Spinal cord (tissue), 10 donors: ENCODE results near the gene DMWD. TPM values are rescaled to one million over a fixed set of nuclear protein-coding genes. Genes with fewer than 3 reads are reported as not detected.

Experiments
- DNase-seq, 6 donors: peaks; one replicate each; pipeline versions ENCODE4 v3.0.0 to v3.0.0-alpha.2; 2013 to 2015; ENCODE audit warnings: low spot score in 6 of 6, low read depth in 4 of 6
- H3K27ac ChIP-seq: one replicate; pipeline ENCODE4 v1.5.1; 2013; ENCODE audit warnings: low read depth, low read length, control low read depth
- H3K27me3 ChIP-seq: one replicate; pipeline ENCODE4 v1.6.1; 2013; ENCODE audit warnings: low read length; ENCODE audit not compliant: control insufficient read depth, insufficient read depth
- H3K36me3 ChIP-seq: one replicate; pipeline ENCODE4 v1.6.1; 2013; ENCODE audit warnings: low read length; ENCODE audit not compliant: control insufficient read depth, insufficient read depth
- H3K4me1 ChIP-seq: one replicate; pipeline ENCODE4 v1.6.1; 2013; ENCODE audit warnings: low read length; ENCODE audit not compliant: control insufficient read depth, insufficient read depth
- H3K4me3 ChIP-seq: one replicate; pipeline ENCODE4 v1.5.1; 2013; ENCODE audit warnings: low read depth, low read length, control low read depth
- H3K9me3 ChIP-seq: one replicate; pipeline ENCODE4 v1.6.1; 2013; ENCODE audit warnings: low read length; ENCODE audit not compliant: control insufficient read depth, insufficient read depth
- WGBS: methylation state at CpG from one replicate; pipeline ENCODE4 v1.1.5; 2013; ENCODE audit warnings: missing lambda C conversion rate; ENCODE audit not compliant: insufficient coverage; 5-methylcytosine and 5-hydroxymethylcytosine counted together
- polyA plus RNA-seq, 2 donors: library from polyadenylated mRNA; unstranded; fragments of 120-200 nt; gene quantifications; one replicate each; pipeline ENCODE4 v1.2.1, GENCODE V29; 2013; ENCODE audit not compliant: insufficient read length in 2 of 2
- total RNA-seq, 2 donors: library from RNA; depleted of rRNA in 1 of 2; stranded (reverse); fragments of 120-200 nt in 1 of 2; fragments of >200 nt in 1 of 2; gene quantifications; one replicate each; pipeline versions ENCODE4 v1.2.3 to v1.2.4, GENCODE V29; 2013 to 2014
- donor health status: healthy.

Gene DMWD
- total and polyA plus RNA-seq, 4 donors, result 27.0 to 101 (median 62.8) TPM

DNA sequence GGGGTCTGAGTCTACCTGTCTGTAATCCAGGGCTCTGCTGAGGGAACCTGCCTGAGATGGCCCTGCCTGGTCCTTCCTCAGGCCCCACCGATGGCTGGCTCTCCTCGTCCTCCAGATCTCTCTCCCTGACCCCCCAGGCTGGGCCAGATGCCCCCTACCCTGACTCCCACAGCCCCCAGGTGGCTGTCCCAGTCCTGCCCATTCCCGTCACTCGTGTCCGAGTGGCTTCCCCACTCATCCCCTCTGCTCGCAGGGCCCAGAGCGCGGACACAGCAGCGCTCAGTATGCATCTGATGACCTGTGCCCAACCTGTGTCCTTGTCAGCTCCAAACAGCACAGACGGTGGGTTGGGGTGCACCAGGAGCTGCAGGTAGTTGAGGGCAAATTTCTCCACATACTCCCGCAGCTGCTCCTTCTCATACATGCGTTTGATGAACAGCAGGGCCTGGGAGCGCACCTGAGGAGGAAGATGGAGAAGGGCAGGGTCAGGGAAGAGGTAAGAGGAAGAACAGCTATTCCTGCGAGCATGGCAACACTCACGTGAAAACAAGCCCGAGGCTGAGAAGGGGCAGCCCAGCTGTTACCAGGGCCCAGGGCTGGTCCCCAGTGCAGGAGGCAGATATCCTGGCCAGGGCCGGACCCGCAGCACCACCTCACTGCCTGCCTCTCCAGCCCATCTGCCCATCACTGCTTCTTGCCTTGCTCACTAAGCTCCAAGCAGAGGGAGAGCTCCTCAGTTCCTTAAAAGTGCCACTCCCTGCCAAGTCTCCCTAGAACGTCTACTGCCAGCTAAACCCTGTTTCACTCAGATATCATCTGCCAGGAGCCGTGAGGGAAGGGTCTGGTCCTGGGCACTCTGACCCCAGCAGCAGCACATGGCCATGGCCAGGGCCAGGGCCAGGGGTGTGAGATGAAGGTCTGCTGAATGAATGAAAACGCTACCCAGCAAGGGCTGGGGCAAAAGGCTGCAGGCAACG, 33.6 kb upstream of the DMWD start:
- H3K27ac ChIP-seq, result no peak overlapping the region
- no peak overlapping the region for H3K4me3 ChIP-seq
- H3K36me3 ChIP-seq, result peaks cover 92% of the 10 kb centered on the region
- DNase-seq, result no peak
- H3K4me1 ChIP-seq, result no peaks in the 10 kb centered on the region
- WGBS, result 85% methylated on average over 18 of the region's 22 CpGs
- H3K9me3 ChIP-seq, result no peaks in the 10 kb centered on the region
- no peaks in the 10 kb centered on the region for H3K27me3 ChIP-seq

DNA sequence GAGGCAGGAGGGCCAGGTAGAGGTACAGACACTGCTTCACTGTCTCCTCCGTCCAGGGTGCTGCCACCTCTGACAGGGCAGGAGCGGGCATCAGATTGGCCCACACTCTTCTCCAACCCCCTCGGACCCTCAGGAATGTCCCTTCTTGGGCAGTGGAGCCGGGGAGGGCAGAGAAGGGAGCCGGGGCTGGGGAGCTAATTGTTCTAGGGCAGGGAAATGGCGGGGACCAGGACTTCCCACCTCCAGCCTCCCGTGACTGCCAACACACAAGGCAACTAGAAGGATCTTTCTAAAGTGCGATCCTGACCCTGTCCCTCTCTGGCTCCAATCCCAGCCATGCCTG, 32.6 kb upstream of the DMWD start:
- H3K27me3 ChIP-seq, result no peaks in the 10 kb centered on the region
- H3K27ac ChIP-seq, result no peak overlapping the region
- H3K4me1 ChIP-seq, result no peaks in the 10 kb centered on the region
- DNase-seq, result no peak
- no peaks in the 10 kb centered on the region for H3K9me3 ChIP-seq
- H3K36me3 ChIP-seq, result peaks cover 93% of the 10 kb centered on the region
- 100% methylated on average over 1 of the region's 8 CpGs for WGBS
- no peak overlapping the region for H3K4me3 ChIP-seq

DNA sequence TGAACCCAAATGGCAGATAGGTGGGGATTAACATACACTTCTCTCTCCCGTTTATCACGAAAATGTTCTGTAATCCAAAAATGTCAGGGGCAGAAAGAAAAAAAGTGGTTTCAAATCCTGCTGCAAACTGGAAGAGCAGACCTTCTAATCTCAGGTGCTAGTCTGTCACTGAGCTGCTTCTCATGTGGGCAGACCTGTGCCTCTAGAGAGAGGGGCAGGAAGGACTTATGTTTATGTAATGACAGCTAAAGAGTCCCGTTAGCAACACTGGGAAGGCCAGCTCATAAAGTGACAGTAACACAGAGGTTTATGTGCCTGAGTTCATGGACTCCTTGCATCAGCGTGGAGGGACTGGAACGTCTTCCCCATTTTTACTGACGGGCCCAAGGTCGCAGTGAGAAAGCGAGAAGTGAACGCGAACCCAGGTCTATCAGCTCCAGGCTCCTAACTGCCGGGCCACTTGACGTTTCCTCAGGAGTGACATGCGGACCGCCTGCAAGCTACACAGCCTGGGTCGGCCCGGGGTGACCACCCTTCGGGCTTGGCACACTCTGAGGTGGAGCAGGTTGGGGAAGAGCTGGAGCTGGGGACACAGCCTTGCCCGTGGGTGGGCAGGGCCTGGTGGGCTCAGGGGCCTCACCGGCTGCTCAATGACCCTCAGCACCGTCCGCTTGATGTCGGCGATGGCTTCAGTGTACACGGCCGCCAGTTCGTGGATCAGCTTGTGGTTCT, 32.1 kb upstream of the DMWD start:
- 92% methylated on average over 25 of the region's 26 CpGs for WGBS
- H3K27ac ChIP-seq, result no peak overlapping the region
- no peak for DNase-seq
- no peaks in the 10 kb centered on the region for H3K4me1 ChIP-seq
- peaks cover 93% of the 10 kb centered on the region for H3K36me3 ChIP-seq
- no peaks in the 10 kb centered on the region for H3K27me3 ChIP-seq
- no peaks in the 10 kb centered on the region for H3K9me3 ChIP-seq
- no peak overlapping the region for H3K4me3 ChIP-seq

DNA sequence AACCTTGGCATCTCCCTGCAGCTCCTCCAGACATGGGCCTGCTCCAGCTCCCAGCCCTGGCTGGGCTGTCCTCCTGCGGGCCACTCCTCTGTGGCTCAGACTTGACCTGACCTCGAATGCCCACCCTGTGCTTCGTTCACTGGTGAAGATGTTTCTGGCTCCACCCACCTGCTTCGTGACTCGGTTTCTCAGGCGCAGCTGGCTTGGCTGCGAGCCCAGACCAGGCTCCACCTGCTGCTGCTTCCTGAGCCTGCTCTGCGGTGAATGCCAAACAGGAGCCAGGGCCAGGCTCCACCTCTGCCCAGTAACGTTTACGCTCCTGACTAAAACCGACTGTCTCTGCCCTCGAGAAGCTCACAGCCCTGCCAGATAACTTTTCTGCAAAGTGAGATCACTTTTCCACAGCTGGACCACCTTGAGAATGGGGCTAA, 31.4 kb upstream of the DMWD start:
- H3K27me3 ChIP-seq, result no peaks in the 10 kb centered on the region
- DNase-seq, result peak in 2 of 6 donors; percentile 26 to 42
- no peak overlapping the region for H3K4me3 ChIP-seq
- H3K4me1 ChIP-seq, result no peaks in the 10 kb centered on the region
- no peak overlapping the region for H3K27ac ChIP-seq
- H3K36me3 ChIP-seq, result peaks cover 95% of the 10 kb centered on the region
- no peaks in the 10 kb centered on the region for H3K9me3 ChIP-seq
- WGBS, result 50% methylated on average over 12 of the region's 12 CpGs

DNA sequence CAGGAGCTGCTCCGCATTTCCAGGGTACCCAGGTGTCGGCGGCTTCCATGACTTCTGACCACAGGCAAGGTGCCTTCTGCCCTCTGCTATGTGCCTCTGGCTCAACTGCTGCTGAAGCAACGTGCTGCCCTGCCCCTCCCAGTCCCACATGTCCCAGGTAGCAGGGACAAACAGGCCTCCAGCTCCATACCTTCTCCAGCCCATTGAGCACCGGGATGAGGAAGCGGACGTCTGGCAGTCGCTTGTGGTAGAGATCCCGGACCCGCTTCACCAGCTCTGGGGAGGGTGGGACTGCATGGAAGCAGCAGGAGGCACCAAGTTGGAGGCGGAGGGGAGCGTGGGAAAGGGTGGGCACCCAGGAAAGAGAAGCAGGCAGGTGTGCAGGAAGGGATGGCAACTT, 30.5 kb upstream of the DMWD start:
- DNase-seq, result no peak
- no peaks in the 10 kb centered on the region for H3K4me1 ChIP-seq
- H3K4me3 ChIP-seq, result no peak overlapping the region
- peaks cover 94% of the 10 kb centered on the region for H3K36me3 ChIP-seq
- no peak overlapping the region for H3K27ac ChIP-seq
- H3K9me3 ChIP-seq, result no peaks in the 10 kb centered on the region
- WGBS, result 96% methylated on average over 12 of the region's 12 CpGs
- no peaks in the 10 kb centered on the region for H3K27me3 ChIP-seq

DNA sequence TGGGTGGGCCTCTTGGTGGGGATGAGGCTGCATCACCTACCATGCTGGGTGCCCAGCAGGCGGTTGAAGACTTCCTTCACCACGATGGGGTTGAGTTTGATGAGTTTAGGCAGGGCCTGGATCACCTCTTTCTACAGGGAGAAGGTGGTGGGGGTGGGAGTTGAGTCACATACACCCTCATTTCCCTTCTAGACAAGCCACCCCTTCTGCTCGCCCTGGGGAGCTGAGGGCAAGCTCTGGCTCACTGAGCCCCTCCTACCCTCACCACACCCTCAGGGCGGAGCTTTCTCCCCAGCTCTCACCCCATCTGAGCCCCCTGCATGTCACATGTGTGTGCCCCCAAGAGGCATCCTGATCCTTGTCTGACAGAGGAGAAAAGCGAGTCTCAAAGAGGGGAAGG, 30.1 kb upstream of the DMWD start:
- no peak for DNase-seq
- WGBS, result 96% methylated on average over 3 of the region's 5 CpGs
- Histone ChIP-seq H3K4me1 (peaks cover 1% of the 10 kb centered on the region), H3K9me3 (no peaks in the 10 kb centered on the region), H3K4me3 (no peak overlapping the region), H3K27me3 (no peaks in the 10 kb centered on the region), H3K27ac (no peak overlapping the region), H3K36me3 (peaks cover 94% of the 10 kb centered on the region)

DNA sequence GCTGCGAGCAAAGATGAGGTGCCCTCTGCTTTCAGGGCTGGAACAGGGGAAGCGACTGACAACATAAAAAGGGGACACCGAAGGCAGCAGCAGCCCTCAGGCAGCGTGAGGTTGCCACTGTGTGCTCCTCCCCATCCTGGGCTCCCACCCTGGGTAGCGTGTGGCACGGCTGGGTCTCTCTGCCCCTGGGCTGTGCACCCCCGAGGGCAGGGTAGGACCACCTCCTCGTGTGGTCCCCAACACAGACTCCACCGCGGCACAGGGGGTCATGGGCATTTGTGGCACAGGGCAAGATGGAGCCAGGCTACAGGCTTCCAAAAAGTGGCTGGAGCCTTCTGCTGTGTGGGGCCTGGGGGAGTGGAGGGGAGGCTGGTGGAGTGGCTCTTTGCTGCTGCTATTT, 28.9 kb upstream of the DMWD start:
- no peak for DNase-seq
- Histone ChIP-seq H3K27me3 (no peaks in the 10 kb centered on the region), H3K27ac (no peak overlapping the region), H3K4me3 (no peak overlapping the region), H3K9me3 (no peaks in the 10 kb centered on the region), H3K4me1 (peaks cover 13% of the 10 kb centered on the region), H3K36me3 (peaks cover 89% of the 10 kb centered on the region)
- WGBS, result 87% methylated on average over 10 of the region's 10 CpGs

DNA sequence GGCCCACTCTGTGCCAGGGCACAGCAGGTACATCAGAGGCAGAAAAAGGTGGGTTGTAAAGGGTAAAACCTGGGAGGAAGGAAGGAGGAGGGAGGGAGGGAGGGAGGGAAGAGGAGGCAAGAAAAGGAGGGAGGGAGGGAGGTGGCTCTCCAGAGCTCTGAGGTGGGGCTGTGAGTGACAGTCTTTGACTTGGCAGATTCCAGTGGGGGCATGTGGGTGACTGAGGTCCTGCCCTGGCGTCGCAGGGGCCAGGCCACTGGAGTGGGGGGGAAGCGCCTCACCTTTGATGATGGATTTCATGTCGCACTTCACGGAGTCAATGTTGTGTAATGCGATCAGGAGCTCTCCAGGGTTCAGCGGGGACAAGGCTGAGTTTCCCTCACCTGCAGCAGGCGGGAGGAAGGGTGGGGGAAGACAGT, 28.5 kb upstream of the DMWD start:
- Histone ChIP-seq H3K27ac (no peak overlapping the region), H3K27me3 (no peaks in the 10 kb centered on the region), H3K36me3 (peaks cover 88% of the 10 kb centered on the region), H3K4me1 (peaks cover 17% of the 10 kb centered on the region), H3K4me3 (no peak overlapping the region), H3K9me3 (no peaks in the 10 kb centered on the region)
- no peak for DNase-seq
- 93% methylated on average over 8 of the region's 8 CpGs for WGBS

DNA sequence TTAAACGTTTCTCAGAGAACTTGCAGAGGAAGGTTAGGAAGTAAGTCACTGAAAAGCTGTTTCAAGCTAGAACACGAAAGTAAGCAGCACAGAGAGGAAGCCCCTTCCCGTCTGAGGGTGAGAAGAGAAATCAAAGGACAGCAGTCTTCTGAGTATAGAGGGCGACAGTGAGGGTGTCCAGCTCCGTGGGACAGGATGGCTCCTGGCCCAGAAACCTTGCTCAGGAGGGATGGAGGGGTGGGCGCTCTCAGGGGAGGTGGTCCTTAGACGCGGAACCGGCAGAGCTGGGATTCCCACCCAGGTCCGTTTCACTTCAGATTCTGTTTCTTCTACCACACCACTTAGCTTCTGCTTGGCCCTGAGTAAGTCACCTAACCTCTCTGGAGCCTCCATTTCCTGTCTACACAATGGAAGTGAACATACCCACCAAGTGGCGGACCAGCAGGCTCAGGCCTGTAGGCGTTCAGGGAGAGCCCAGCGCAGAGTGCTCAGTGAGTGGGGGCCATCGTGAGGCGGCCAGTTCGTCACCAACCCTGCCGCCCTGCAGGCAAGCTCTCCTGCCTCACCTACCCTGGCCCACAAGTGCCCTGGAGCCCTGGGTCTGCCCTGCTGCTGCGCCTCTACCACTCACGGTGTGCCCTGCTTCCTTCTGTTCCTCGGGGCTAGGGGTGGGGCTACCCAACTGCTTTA, 27.9 kb upstream of the DMWD start:
- H3K4me1 ChIP-seq, result peaks cover 23% of the 10 kb centered on the region
- no peaks in the 10 kb centered on the region for H3K27me3 ChIP-seq
- DNase-seq, result no peak
- no peak overlapping the region for H3K4me3 ChIP-seq
- peaks cover 83% of the 10 kb centered on the region for H3K36me3 ChIP-seq
- H3K27ac ChIP-seq, result no peak overlapping the region
- 89% methylated on average over 16 of the region's 20 CpGs for WGBS
- no peaks in the 10 kb centered on the region for H3K9me3 ChIP-seq
